ENCODE results near the gene KAZALD1. TPM values are rescaled to one million over a fixed set of nuclear protein-coding genes. Genes with fewer than 3 reads are reported as not detected.

Gene KAZALD1
- total RNA-seq, 4 donors from 2014 or later = 0.98 to 4.9 (median 3.7) TPM

- TF ChIP-seq, protein P1, sequence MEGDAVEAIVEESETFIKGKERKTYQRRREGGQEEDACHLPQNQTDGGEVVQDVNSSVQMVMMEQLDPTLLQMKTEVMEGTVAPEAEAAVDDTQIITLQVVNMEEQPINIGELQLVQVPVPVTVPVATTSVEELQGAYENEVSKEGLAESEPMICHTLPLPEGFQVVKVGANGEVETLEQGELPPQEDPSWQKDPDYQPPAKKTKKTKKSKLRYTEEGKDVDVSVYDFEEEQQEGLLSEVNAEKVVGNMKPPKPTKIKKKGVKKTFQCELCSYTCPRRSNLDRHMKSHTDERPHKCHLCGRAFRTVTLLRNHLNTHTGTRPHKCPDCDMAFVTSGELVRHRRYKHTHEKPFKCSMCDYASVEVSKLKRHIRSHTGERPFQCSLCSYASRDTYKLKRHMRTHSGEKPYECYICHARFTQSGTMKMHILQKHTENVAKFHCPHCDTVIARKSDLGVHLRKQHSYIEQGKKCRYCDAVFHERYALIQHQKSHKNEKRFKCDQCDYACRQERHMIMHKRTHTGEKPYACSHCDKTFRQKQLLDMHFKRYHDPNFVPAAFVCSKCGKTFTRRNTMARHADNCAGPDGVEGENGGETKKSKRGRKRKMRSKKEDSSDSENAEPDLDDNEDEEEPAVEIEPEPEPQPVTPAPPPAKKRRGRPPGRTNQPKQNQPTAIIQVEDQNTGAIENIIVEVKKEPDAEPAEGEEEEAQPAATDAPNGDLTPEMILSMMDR (IDR thresholded peaks at IDR 0.05; ENCODE audit: low read depth) = no peak
These were observed 21.7 kb upstream of the KAZALD1 start for GRCh38 chr10:101040061-101040460.

- TF ChIP-seq, protein P1 (IDR thresholded peaks at IDR 0.05; ENCODE audit: low read depth) = no peak
These were observed 20.9 kb upstream of the KAZALD1 start for GRCh38 chr10:101040851-101041250.

GRCh38 chr10:101041252-101041761 lies 20.5 kb upstream of the KAZALD1 start:
- TF ChIP-seq, protein P1 (IDR thresholded peaks at IDR 0.05; ENCODE audit: low read depth) = no peak

DNA sequence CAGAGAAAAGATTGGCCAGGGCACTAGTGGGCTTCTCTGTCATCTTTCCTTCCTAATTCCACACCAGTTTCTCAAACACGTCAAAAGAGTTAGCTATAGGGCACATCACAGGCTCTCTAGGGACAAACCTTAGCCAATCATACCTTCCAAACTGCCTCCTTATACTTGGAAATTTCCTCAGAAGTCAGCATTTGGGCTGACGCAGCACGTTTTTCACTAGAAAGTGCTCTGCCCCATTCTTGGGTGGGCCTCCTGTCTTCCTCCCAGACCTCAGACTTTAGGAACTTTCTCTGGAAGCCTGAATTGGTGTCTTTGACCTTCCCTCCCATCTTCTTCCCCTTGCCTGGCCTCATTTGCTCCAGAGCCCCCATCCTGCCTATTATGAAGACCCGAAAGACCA lies 19.7 kb upstream of the KAZALD1 start:
- TF ChIP-seq, protein P1 (IDR thresholded peaks at IDR 0.05; ENCODE audit: low read depth) = no peak

GRCh38 chr10:101042667-101043362 lies 19.0 kb upstream of the KAZALD1 start:
- TF ChIP-seq, protein P1 (IDR thresholded peaks at IDR 0.05; ENCODE audit: low read depth) = no peak

- TF ChIP-seq, protein P1 (IDR thresholded peaks at IDR 0.05; ENCODE audit: low read depth) = no peak
These were observed 18.5 kb upstream of the KAZALD1 start for GRCh38 chr10:101043363-101043707.

- TF ChIP-seq, protein P1 (IDR thresholded peaks at IDR 0.05; ENCODE audit: low read depth) = no peak
These were observed 17.7 kb upstream of the KAZALD1 start for GRCh38 chr10:101044117-101044516.
